LNCAP (cell line): Measurements from ENCODE around the gene KIF3A.

ENCODE experiments used
- TF ChIP-seq, protein P1 (sequence below): fragments of 450-650 bp; IDR thresholded peaks from 2 replicates; pipeline ENCODE4 v1.5.1; 2017; ENCODE audit warnings: mild to moderate bottlenecking

Gene KIF3A

DNA sequence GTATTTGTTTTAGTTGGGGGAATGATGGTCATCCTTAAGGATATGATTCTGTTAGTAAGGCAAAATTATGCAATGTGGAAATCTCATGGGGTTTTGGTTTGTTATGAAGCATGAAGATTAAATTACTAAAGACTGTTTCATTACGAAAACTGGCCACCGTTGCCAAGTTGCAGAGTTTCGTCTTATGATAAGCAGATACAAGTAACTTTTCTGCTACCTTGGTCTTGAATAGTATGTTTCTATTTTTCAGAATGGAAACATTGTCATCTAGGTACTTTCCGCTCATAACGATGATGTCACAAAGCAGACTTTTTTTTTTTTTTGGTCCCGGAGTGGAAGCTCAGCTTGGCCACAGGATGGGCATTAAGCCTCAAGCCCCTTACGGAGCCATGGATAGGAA is 14.1 kb upstream of the KIF3A start:
- TF ChIP-seq, protein P1, sequence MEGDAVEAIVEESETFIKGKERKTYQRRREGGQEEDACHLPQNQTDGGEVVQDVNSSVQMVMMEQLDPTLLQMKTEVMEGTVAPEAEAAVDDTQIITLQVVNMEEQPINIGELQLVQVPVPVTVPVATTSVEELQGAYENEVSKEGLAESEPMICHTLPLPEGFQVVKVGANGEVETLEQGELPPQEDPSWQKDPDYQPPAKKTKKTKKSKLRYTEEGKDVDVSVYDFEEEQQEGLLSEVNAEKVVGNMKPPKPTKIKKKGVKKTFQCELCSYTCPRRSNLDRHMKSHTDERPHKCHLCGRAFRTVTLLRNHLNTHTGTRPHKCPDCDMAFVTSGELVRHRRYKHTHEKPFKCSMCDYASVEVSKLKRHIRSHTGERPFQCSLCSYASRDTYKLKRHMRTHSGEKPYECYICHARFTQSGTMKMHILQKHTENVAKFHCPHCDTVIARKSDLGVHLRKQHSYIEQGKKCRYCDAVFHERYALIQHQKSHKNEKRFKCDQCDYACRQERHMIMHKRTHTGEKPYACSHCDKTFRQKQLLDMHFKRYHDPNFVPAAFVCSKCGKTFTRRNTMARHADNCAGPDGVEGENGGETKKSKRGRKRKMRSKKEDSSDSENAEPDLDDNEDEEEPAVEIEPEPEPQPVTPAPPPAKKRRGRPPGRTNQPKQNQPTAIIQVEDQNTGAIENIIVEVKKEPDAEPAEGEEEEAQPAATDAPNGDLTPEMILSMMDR = no peak

DNA sequence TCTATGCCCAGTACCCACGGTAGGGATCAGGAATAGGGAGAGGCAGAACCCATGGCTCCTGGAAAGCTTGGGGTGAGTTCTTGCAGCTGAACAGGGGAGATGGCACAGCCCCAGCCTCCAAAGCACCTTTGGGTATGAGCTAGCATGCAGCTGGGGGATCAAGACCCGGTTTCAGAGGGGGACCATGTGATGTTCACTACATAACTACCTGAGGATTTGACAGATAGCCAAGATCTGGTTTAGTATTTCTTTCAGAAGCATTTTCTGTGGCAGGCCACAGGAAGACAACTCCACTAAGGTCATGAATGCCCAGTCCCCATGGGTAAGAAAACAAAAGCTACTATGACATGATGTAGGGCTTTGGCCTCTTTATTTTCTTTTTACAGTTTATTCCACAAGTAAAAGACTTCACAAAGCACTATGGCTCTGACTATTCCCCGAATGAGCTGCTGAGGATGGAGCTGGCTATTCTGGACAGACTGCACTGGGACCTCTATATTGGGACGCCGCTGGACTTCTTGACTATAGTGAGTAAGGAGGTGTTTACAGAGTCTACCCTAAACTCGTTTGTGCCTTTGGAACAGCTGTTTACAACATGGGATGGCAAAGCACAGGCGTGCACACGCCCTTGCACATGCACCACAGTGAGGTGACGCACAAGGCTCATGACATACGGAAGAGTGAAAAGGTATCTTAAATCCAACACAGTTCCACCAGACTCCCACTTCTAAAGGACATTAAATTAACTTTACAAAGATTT is 13.3 kb upstream of the KIF3A start:
- TF ChIP-seq, protein P1 = no peak

DNA sequence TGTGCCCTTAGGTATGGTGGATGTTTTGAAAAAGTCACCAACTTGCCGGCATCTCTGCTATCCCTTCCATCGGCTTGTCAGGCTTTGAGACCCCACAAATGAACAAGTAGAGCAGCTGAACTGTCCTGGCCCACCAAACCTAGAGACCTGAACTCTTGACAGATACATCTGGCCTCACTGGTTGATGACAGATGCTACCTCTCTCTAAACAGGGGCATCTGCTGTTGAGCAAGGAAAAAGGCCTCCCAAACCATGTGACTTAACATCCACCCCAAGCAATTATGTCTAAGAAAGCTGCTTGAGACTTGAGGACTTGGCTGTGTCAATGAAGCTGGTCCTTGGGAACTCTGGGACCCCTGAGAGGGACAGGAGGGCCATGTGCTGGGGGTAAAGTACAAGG is 12.2 kb upstream of the KIF3A start:
- TF ChIP-seq, protein P1 = no peak

DNA sequence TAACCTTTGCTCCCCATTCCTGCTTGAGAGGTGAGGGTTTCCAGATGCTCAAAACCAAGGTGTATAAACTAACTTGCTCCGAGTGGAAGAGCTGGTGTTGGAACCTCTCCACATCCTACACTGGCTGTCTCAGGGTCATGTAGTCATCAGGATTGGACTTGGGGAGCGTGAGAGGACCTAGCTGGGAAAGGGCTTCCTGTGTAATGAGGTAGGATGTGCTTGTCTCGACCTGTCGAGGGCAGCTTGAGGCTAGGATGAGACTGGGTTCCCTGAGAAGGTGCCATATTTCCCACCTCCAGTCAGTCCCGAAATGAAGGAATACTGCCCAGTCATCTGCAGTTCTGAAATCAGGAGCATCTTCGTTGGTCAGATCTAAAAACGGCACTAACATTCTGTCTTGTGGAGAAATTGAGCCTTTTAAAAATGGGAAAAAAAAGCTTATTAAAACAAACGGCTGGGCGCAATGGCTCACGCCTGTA is 11.2 kb upstream of the KIF3A start:
- TF ChIP-seq, protein P1 = no peak

DNA sequence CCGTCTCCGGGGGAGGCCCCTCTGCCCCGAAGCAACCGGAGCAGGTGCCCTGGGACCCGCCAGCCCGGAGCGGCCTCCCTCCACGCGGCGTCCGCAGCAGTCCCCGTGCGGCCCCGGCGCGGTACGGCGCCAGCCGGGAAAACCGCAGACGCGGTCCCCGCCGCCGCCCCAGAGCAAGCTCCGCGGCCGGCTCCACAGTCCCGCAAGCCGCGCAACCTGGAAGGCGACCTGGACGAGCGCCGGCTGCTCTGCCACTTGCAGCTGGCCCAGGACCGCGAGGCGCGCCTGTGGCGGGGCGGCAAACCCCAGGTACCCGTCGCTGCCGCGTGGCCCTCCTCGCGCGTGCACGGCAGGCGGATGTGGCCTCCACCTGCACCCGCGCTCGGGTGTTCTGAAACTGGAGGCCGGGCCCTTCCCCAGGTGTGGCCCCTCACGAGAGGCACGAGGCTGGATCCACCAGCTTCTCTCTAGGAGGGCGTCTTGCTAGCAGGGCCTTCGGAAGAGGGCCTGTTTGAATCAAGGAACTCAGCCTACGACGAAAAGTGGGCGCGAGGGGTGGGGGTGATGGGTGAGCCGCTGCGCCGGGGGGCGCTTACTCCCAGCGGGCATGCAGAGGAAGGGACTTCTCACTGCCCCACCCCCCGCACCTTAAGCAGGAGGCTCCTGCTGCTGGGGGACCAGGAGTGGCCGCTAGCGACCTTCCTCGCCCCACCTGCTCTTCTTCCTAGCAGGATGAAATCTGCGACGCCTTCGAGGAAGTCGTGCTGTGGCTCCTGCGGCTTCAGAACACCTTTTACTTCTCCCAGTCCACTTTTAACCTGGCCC is 10.5 kb upstream of the KIF3A start:
- TF ChIP-seq, protein P1 = no peak

DNA sequence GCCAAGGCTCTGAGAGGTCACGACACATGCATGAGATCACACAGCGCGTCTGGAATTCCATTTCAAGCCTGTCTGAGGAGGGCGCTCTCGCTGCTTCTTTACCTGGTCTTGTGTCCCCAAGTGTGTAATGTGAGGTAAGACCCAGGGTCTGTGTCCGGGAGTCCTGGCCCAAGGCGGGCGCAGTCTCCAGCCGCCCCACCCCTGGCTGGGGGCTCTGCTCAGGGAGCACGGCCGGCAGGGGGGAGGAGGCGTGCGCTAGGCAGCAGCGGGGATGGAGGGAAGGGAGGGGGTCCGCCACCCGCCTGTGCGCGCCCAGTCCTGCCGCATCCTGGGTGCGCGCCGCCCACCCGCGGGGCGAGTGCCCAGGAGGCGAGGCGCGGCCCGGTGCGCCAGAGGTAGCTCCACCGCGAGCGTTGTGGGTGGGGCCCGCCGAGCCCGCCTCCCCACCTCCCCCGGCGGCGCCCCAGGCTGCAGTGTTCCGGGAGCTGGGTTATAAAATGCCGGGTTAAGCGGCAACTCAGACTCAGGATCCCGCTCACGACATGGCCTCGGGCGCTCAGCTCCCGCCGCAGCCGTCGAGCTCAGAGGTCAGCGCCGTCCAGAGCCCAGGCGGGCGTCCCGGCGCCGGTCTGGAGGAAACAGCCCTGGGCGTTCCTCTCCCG is 9.7 kb upstream of the KIF3A start, which contains the start of gene CCNI2:
Gene CCNI2, plus strand, starts transcription at position 473 of the 662 bp plus-strand sequence. Its CDS starts 70 bp downstream, at position 543.
- TF ChIP-seq, protein P1 = no peak

DNA sequence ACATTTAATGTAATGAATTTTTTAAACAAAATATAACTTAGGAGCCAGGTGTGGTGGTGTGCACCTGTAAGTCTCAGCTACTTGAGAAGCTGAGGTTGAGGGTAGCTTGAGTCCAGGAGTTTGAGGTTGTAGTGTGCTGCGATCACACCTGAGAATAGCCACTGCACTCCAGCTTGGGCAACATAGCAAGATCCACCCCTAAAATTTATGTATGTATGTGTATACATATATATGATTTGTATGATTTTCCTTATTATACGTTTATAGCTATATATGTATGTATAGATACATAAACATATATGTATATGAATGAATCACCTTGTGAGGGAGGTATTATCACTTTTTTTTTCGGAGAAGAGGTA is 9.2 kb upstream of the KIF3A start:
- TF ChIP-seq, protein P1 = no peak
